Keratinocyte (primary cell): Measurements from ENCODE around the gene PDS5A. TPM values are rescaled to one million over a fixed set of nuclear protein-coding genes. Genes with fewer than 3 reads are reported as not detected.

Experiments used
- DNase-seq: peaks from one replicate; pipeline ENCODE4 v3.0.0-alpha.2; 2011; ENCODE audit warnings: low read depth, missing footprints, low spot score
- FAIRE-seq: peaks from 2 replicates; lab custom pipeline; 2011; peaks lifted over from hg19 to GRCh38; lab: Jason Lieb, UNC
- H2AFZ ChIP-seq: 2 replicates; pipeline ENCODE4 v1.6.0; 2012; ENCODE audit warnings: low read length, control low read depth, inconsistent platforms; ENCODE audit not compliant: control insufficient read depth
- H3K27ac ChIP-seq: 2 replicates; pipeline ENCODE4 v1.5.1; 2011; ENCODE audit warnings: low read length; ENCODE audit not compliant: control insufficient read depth, insufficient read depth
- H3K27me3 ChIP-seq: 3 replicates; pipeline ENCODE4 v1.6.0; 2011; ENCODE audit warnings: low read length; ENCODE audit not compliant: control insufficient read depth, insufficient read depth; ENCODE audit errors: extremely low read depth
- H3K36me3 ChIP-seq, 2 experiments: 2 replicates in 1 of 2; 3 replicates in 1 of 2; pipeline ENCODE4 v1.5.1; 2011; ENCODE audit warnings: low read length in 2 of 2, mild to moderate bottlenecking in 1 of 2; ENCODE audit not compliant: control insufficient read depth in 2 of 2, insufficient read depth in 2 of 2; ENCODE audit errors: extremely low read depth in 1 of 2
- H3K4me1 ChIP-seq: 3 replicates; pipeline ENCODE4 v1.5.1; 2011; ENCODE audit warnings: low read length; ENCODE audit not compliant: control insufficient read depth, insufficient read depth; ENCODE audit errors: extremely low read depth
- H3K4me2 ChIP-seq: 3 replicates; pipeline ENCODE4 v1.6.0; 2011; ENCODE audit warnings: low read depth, low read length; ENCODE audit not compliant: control insufficient read depth, insufficient read depth; ENCODE audit errors: extremely low read depth
- H3K4me3 ChIP-seq, 3 experiments: fragments of 200-600 bp in 1 of 3; sonication (generic) in 1 of 3; 2 replicates in 2 of 3; 3 replicates in 1 of 3; pipeline ENCODE4 v1.5.1; 2011 to 2016; ENCODE audit warnings: low read length in 3 of 3, mild to moderate bottlenecking in 3 of 3, control low read depth in 2 of 3, inconsistent platforms in 1 of 3, low read depth in 1 of 3, mixed read lengths in 1 of 3, mixed run types in 1 of 3, moderate library complexity in 1 of 3; ENCODE audit not compliant: control insufficient read depth in 2 of 3, insufficient read depth in 2 of 3; ENCODE audit errors: extremely low read depth in 1 of 3
- H3K79me2 ChIP-seq: 2 replicates; pipeline ENCODE4 v1.6.0; 2012; ENCODE audit warnings: low read length; ENCODE audit not compliant: control insufficient read depth, insufficient read depth
- H3K9ac ChIP-seq: 3 replicates; pipeline ENCODE4 v1.6.0; 2011; ENCODE audit warnings: low read length; ENCODE audit not compliant: control insufficient read depth, insufficient read depth; ENCODE audit errors: extremely low read depth
- H3K9me1 ChIP-seq: 3 replicates; pipeline ENCODE4 v1.6.0; 2011; ENCODE audit warnings: low read length; ENCODE audit not compliant: control insufficient read depth, insufficient read depth; ENCODE audit errors: extremely low read depth
- H3K9me3 ChIP-seq: 2 replicates; pipeline ENCODE4 v1.5.1; 2012; ENCODE audit warnings: low read depth, low read length; ENCODE audit not compliant: control insufficient read depth
- H4K20me1 ChIP-seq: 3 replicates; pipeline ENCODE4 v1.6.0; 2011; ENCODE audit warnings: low read length; ENCODE audit not compliant: control insufficient read depth, insufficient read depth; ENCODE audit errors: extremely low read depth
- EZH2 ChIP-seq: IDR thresholded peaks from one replicate; pipeline ENCODE4 v1.6.1; 2012; ENCODE audit warnings: inconsistent platforms, mild to moderate bottlenecking, low read length, moderate library complexity
- dilution Hi-C: fragments of 300-500 bp; cut with MboI; formaldehyde crosslinking; loops from one replicate; pipeline ENCODE4 v1.7.0; 2020; ENCODE audit warnings: low sequenced_read_pairs; ENCODE audit not compliant: extremely low pct_ligation_motif_present
- polyA plus RNA-seq, 5 experiments: library from polyadenylated mRNA; depleted of rRNA in 3 of 5; stranded (reverse) in 3 of 5; stranded (forward) in 1 of 5; unstranded in 1 of 5; fragments of >200 nt; gene quantifications; 1 replicate in 1 of 5; 2 replicates in 3 of 5; 3 replicates in 1 of 5; pipeline versions ENCODE4 v1.2.1 to v1.2.3, GENCODE V29; 2011 to 2012; ENCODE audit warnings: missing spikeins in 2 of 5, low read depth in 1 of 5, low replicate concordance in 1 of 5
- TF ChIP-seq, protein P1 (sequence below), 3 experiments: IDR thresholded peaks in 1 of 3; conservative IDR thresholded peaks in 1 of 3; optimal IDR thresholded peaks in 1 of 3; 2 replicates in 2 of 3; 3 replicates in 1 of 3; pipeline versions ENCODE3 to v1.5.1; 2011; ENCODE audit warnings: low read length in 3 of 3, mild to moderate bottlenecking in 3 of 3, moderate library complexity in 2 of 3, control low read depth in 1 of 3, inconsistent platforms in 1 of 3; ENCODE audit not compliant: insufficient read depth in 2 of 3; ENCODE audit errors: extremely low read depth in 1 of 3

PDS5A gene
- polyA plus RNA-seq, 1 donor (not counting 4 experiments of a cell fraction or from before 2014, with no cell fraction given): 56.0 TPM

DNA sequence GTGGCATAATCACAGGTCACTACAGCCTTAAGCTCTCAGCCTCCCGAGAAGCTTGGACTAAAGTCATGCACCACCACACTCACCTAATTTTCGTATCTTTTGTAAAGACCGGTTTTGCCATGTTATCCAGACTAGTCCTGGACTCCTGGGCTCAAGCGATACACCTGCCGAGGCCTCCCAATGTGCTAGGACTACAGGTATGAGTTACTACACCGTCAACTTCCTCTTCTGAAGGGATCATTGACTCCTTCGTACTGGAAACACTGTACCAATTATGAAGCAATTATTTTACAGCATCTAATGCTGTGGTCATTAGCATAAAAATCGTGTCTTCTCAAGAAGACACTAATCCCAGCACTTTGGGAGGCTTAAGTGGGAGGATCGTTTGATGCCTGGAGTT, 35.2 kb downstream of the PDS5A start:
- peaks cover 3% of the 10 kb centered on the region for H3K9me1 ChIP-seq
- peaks cover 92% of the 10 kb centered on the region for H3K79me2 ChIP-seq
- H3K4me3 ChIP-seq: no peak overlapping the region
- H3K27ac ChIP-seq: no peak overlapping the region
- H3K36me3 ChIP-seq: no peaks in the 10 kb centered on the region
- no peak overlapping the region for H3K9ac ChIP-seq
- no peaks in the 10 kb centered on the region for H3K9me3 ChIP-seq
- no peak overlapping the region for H3K4me2 ChIP-seq
- DNase-seq (no peak), FAIRE-seq (no peak)
- peaks cover 6% of the 10 kb centered on the region for H3K4me1 ChIP-seq
- dilution Hi-C loops: no loop called here
- H4K20me1 ChIP-seq: peaks cover 10% of the 10 kb centered on the region
- TF ChIP-seq, protein P1, sequence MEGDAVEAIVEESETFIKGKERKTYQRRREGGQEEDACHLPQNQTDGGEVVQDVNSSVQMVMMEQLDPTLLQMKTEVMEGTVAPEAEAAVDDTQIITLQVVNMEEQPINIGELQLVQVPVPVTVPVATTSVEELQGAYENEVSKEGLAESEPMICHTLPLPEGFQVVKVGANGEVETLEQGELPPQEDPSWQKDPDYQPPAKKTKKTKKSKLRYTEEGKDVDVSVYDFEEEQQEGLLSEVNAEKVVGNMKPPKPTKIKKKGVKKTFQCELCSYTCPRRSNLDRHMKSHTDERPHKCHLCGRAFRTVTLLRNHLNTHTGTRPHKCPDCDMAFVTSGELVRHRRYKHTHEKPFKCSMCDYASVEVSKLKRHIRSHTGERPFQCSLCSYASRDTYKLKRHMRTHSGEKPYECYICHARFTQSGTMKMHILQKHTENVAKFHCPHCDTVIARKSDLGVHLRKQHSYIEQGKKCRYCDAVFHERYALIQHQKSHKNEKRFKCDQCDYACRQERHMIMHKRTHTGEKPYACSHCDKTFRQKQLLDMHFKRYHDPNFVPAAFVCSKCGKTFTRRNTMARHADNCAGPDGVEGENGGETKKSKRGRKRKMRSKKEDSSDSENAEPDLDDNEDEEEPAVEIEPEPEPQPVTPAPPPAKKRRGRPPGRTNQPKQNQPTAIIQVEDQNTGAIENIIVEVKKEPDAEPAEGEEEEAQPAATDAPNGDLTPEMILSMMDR (optimal IDR thresholded peaks at IDR 0.05 in 1 of 3, IDR thresholded peaks at IDR 0.05 in 1 of 3, conservative IDR thresholded peaks at IDR 0.05 in 1 of 3; ENCODE audit: extremely low read depth in 1 of 3, insufficient read depth in 2 of 3, low read length in 3 of 3): no peak
- TF ChIP-seq EZH2: no peak
- H3K27me3 ChIP-seq: no peaks in the 10 kb centered on the region
- H2AFZ ChIP-seq: no peak overlapping the region

GRCh38 chr4:39941682-39942217, 36.0 kb downstream of the PDS5A start:
- H3K4me1 ChIP-seq: peaks cover 13% of the 10 kb centered on the region
- no peak for DNase-seq
- no peak overlapping the region for H3K9ac ChIP-seq
- H3K4me3 ChIP-seq: no peak overlapping the region
- H3K9me3 ChIP-seq: no peaks in the 10 kb centered on the region
- peaks cover 89% of the 10 kb centered on the region for H3K79me2 ChIP-seq
- TF ChIP-seq, protein P1 (optimal IDR thresholded peaks at IDR 0.05 in 1 of 3, IDR thresholded peaks at IDR 0.05 in 1 of 3, conservative IDR thresholded peaks at IDR 0.05 in 1 of 3; ENCODE audit: extremely low read depth in 1 of 3, insufficient read depth in 2 of 3, low read length in 3 of 3): no peak
- no peak for TF ChIP-seq EZH2
- H3K9me1 ChIP-seq: peaks cover 3% of the 10 kb centered on the region
- no peak overlapping the region for H2AFZ ChIP-seq
- dilution Hi-C loops: no loop called here
- no peak overlapping the region for H3K27ac ChIP-seq
- FAIRE-seq: no peak
- H3K36me3 ChIP-seq: no peaks in the 10 kb centered on the region
- no peaks in the 10 kb centered on the region for H3K27me3 ChIP-seq
- H3K4me2 ChIP-seq: no peak overlapping the region
- peaks cover 10% of the 10 kb centered on the region for H4K20me1 ChIP-seq
